A673 (cell line): ENCODE results near the gene RAP1GAP. TPM values are rescaled to one million over a fixed set of nuclear protein-coding genes. Genes with fewer than 3 reads are reported as not detected.

Experiments
- BruUV-seq: library from RNA; stranded (reverse); fragments of 400-500 nt; replicated peaks from 2 replicates; lab custom pipeline; 2021; lab: Mats Ljungman, UMichigan
- CTCF ChIA-PET: fragments of 300-600 bp; sonication (Branson Sonifier 250); formaldehyde crosslinking; loops from one replicate; lab custom pipeline; 2022; ENCODE audit warnings: antibody characterized with exemption; lab: Charles Lee
- POLR2A ChIA-PET: fragments of 300-600 bp; sonication (Branson Sonifier 250); formaldehyde crosslinking; loops from one replicate; lab custom pipeline; 2022; ENCODE audit warnings: antibody characterized with exemption; ENCODE audit not compliant: low non-redundant PET; lab: Charles Lee
- DNase-seq: peaks from one replicate; pipeline ENCODE4 v3.0.0-alpha.2; 2015; ENCODE audit warnings: low spot score
- H3K27ac ChIP-seq: fragments of 200-600 bp; sonication (generic); 2 replicates; pipeline ENCODE4 v1.5.1; 2016; ENCODE audit warnings: mixed run types, low read depth, mild to moderate bottlenecking, mixed read lengths, antibody characterized with exemption, low read length; ENCODE audit not compliant: poor library complexity, severe bottlenecking
- H3K27me3 ChIP-seq: fragments of 200-600 bp; sonication (generic); replicated peaks from 2 replicates; pipeline ENCODE4 v1.6.1; 2017; ENCODE audit warnings: mixed run types, low read depth, mild to moderate bottlenecking, mixed read lengths, antibody characterized with exemption, low read length; ENCODE audit not compliant: insufficient read depth, poor library complexity
- H3K36me3 ChIP-seq: fragments of 200-600 bp; sonication (generic); 2 replicates; pipeline ENCODE4 v1.6.1; 2016; ENCODE audit warnings: mixed run types, mild to moderate bottlenecking, mixed read lengths, antibody characterized with exemption, low read length; ENCODE audit not compliant: insufficient read depth, poor library complexity, severe bottlenecking
- H3K4me1 ChIP-seq: fragments of 200-600 bp; sonication (generic); 2 replicates; pipeline ENCODE4 v1.6.1; 2017; ENCODE audit warnings: mixed run types, mild to moderate bottlenecking, mixed read lengths, antibody characterized with exemption, low read length; ENCODE audit not compliant: insufficient read depth, poor library complexity, severe bottlenecking
- H3K4me3 ChIP-seq: fragments of 200-600 bp; sonication (generic); 2 replicates; pipeline ENCODE4 v1.5.1; 2016; ENCODE audit warnings: low read depth, mixed run types, mild to moderate bottlenecking, mixed read lengths, low read length; ENCODE audit not compliant: poor library complexity, severe bottlenecking
- H3K9me3 ChIP-seq: fragments of 200-600 bp; sonication (generic); 2 replicates; pipeline ENCODE4 v1.6.1; 2016; ENCODE audit warnings: mixed run types, low read depth, mild to moderate bottlenecking, mixed read lengths, antibody characterized with exemption, low read length; ENCODE audit not compliant: poor library complexity, severe bottlenecking
- EZH2 ChIP-seq: fragments of 200-600 bp; sonication (generic); IDR thresholded peaks from 2 replicates; pipeline ENCODE4 v1.6.1; 2017; ENCODE audit warnings: borderline replicate concordance, low read depth, mild to moderate bottlenecking, mixed read lengths, antibody characterized with exemption, low read length; ENCODE audit not compliant: poor library complexity, severe bottlenecking
- intact Hi-C: fragments of 100-400 bp; cut with micrococcal nuclease; formaldehyde crosslinking; loops from one replicate; pipeline ENCODE4 v1.10.0; 2022; ENCODE audit not compliant: unreplicated experiment
- total RNA-seq: library from RNA; stranded (reverse); gene quantifications from 2 replicates; pipeline ENCODE4 v1.2.3, GENCODE V29; 2021
- TF ChIP-seq, protein P1 (sequence below): fragments of 300-800, 200-600 bp; sonication (generic); conservative IDR thresholded peaks from 2 replicates; pipeline ENCODE4 v1.5.1; 2017; ENCODE audit warnings: low read depth, mild to moderate bottlenecking, antibody characterized with exemption, low read length, moderate library complexity, mixed read lengths

Gene RAP1GAP
- total RNA-seq, 1 experiment from 2014 or later = 37.7 TPM

DNA sequence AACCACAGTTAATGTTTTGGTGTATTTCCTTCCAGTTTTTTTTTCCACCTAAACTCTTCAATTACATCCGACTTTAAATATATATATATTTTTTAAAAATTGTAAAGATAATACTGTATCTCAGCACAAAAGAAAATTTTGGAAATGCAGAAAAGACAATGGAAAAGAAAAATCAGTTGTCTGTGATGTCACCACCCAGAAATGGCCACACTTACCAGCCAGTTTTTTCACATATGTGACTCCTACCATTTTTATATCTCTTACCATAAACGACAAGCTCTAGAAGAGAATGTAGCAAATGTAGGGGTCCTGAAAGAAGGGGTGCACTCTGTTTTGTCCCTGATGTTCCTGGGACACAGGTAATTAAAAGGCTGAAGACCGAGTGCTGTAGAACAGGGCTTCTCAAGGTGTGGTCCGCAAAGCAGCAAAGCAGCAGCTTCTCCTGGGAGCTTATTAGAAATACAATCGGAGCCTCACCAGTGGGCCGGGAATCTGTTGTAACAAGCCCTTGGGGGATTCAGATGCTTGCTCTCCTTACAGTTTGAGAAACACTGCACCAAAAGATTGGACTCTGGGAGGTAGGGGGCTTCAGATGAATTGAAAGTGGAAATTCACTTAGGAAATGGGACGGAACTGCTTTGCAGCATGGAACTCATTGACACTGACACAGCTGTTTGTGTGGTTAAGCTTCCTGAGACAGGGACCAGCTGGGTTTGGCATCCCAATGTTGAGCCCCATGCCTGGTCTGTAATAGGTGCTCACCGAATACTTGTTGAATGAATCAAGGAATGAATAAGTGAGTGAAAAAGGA is 115.8 kb downstream of the RAP1GAP start:
- CTCF ChIA-PET = no interaction called here
- no peaks in the 10 kb centered on the region for H3K9me3 ChIP-seq
- POLR2A ChIA-PET = no interaction called here
- DNase-seq = peak; percentile 44
- no TSS peak for BruUV-seq
- H3K27me3 ChIP-seq = no peaks in the 10 kb centered on the region
- intact Hi-C loops = no loop called here
- H3K4me1 ChIP-seq = peaks cover 15% of the 10 kb centered on the region
- TF ChIP-seq, protein P1, sequence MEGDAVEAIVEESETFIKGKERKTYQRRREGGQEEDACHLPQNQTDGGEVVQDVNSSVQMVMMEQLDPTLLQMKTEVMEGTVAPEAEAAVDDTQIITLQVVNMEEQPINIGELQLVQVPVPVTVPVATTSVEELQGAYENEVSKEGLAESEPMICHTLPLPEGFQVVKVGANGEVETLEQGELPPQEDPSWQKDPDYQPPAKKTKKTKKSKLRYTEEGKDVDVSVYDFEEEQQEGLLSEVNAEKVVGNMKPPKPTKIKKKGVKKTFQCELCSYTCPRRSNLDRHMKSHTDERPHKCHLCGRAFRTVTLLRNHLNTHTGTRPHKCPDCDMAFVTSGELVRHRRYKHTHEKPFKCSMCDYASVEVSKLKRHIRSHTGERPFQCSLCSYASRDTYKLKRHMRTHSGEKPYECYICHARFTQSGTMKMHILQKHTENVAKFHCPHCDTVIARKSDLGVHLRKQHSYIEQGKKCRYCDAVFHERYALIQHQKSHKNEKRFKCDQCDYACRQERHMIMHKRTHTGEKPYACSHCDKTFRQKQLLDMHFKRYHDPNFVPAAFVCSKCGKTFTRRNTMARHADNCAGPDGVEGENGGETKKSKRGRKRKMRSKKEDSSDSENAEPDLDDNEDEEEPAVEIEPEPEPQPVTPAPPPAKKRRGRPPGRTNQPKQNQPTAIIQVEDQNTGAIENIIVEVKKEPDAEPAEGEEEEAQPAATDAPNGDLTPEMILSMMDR = no peak
- no peak for TF ChIP-seq EZH2
- no peak overlapping the region for H3K27ac ChIP-seq
- no peaks in the 10 kb centered on the region for H3K36me3 ChIP-seq
- H3K4me3 ChIP-seq = no peak overlapping the region

DNA sequence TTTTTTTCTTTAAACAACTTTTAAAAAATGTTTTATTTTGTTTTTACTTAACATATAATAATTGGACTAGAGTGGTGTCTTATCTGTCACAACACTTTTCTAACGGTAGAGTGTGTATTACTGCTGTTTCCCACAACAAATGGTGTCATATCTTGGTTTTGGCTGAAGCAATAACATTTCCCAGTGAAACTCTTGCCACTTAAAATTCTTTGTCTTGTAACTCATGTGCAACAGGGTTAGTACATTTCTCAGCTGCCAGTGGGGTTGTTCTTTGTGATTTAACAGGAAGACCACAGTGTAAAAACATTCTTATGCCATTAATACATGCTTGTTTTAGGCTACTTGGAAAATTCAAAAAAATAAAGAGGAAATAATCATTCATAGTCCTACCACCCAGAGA is 116.4 kb downstream of the RAP1GAP start:
- Histone ChIP-seq H3K9me3 (no peaks in the 10 kb centered on the region), H3K27ac (no peak overlapping the region), H3K4me3 (no peak overlapping the region), H3K36me3 (no peaks in the 10 kb centered on the region), H3K4me1 (peaks cover 12% of the 10 kb centered on the region), H3K27me3 (no peaks in the 10 kb centered on the region)
- ChIA-PET CTCF (interaction anchor here (0.7 kb wide), 1 partner anchor 18 kb away, joined by 4 read pairs; no protein-coding TSS in a partner anchor), POLR2A (no interaction called here)
- BruUV-seq = no TSS peak
- no peak for DNase-seq
- TF ChIP-seq, protein P1 = no peak
- intact Hi-C loops = no loop called here

DNA sequence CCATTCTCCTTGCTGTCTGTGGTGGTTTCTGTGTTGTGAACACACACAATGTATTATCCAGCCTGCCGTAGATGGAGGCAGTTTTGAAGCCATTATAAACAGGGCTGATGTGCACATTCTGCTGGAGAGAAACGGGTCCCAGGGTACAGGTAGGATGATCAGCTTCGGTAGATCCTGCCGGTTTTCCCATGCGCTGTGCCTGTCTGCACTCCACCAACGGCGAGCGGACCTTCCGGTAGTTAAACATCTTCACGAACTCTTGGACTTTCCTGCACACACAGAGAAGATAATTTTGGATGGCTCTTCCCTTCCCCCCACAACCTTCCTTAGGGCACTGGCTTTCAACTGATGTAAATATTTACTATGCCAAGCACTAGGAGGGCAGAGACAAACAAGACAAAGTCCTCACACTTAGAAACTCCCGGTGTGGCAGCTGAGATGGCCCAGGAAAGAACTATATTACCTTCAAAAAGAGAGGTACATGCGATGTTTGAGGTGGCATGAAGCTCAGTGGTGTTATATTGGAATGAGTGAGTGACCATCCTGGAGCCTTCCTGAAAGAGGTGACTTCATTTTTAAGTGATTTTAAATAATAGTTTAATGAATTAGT is 118.2 kb downstream of the RAP1GAP start:
- intact Hi-C loops = no loop called here

More for the DNA sequence above, 118.2 kb downstream of the RAP1GAP start:
- Histone ChIP-seq H3K36me3 (no peaks in the 10 kb centered on the region), H3K4me3 (no peak overlapping the region), H3K9me3 (no peaks in the 10 kb centered on the region), H3K27ac (no peak overlapping the region), H3K27me3 (no peaks in the 10 kb centered on the region), H3K4me1 (peaks cover 12% of the 10 kb centered on the region)
- no peak for DNase-seq
- TF ChIP-seq EZH2 = no peak
- TF ChIP-seq, protein P1 = no peak
- BruUV-seq = no TSS peak
- ChIA-PET CTCF (no interaction called here), POLR2A (no interaction called here)
